Endothelial cell (in vitro differentiated cells): ENCODE results near the gene IL36G. TPM values are rescaled to one million over a fixed set of nuclear protein-coding genes. Genes with fewer than 3 reads are reported as not detected.

Source experiments
- DNase-seq: peaks from one replicate; pipeline ENCODE4 v3.0.0; 2021; ENCODE audit warnings: low spot score
- H3K27ac Mint-ChIP-seq: one replicate; pipeline ENCODE4 v1.8.0; 2021; ENCODE audit warnings: mixed read lengths, inconsistent platforms; ENCODE audit not compliant: unreplicated experiment
- H3K27me3 Mint-ChIP-seq: one replicate; pipeline ENCODE4 v1.8.0; 2021; ENCODE audit warnings: mild to moderate bottlenecking, moderate library complexity, mixed read lengths, inconsistent platforms; ENCODE audit not compliant: unreplicated experiment
- H3K36me3 Mint-ChIP-seq: one replicate; pipeline ENCODE4 v1.8.0; 2021; ENCODE audit warnings: mild to moderate bottlenecking, low read depth, mixed read lengths, inconsistent platforms; ENCODE audit not compliant: unreplicated experiment
- H3K4me1 Mint-ChIP-seq: one replicate; pipeline ENCODE4 v1.8.0; 2021; ENCODE audit warnings: mild to moderate bottlenecking, mixed read lengths, inconsistent platforms; ENCODE audit not compliant: unreplicated experiment
- H3K4me3 Mint-ChIP-seq: one replicate; pipeline ENCODE4 v1.8.0; 2021; ENCODE audit warnings: mild to moderate bottlenecking, mixed read lengths, inconsistent platforms; ENCODE audit not compliant: unreplicated experiment
- H3K9me3 Mint-ChIP-seq: one replicate; pipeline ENCODE4 v1.8.0; 2021; ENCODE audit warnings: mixed read lengths, inconsistent platforms; ENCODE audit not compliant: unreplicated experiment
- total RNA-seq: library from RNA; stranded (reverse); fragmentation: NEBNext Ultra II Directional; extraction: Animal tissue kit (Norgen Biotek cat#: 25700); gene quantifications from one replicate; pipeline ENCODE4 v1.2.1, GENCODE V29; 2021; ENCODE audit not compliant: unreplicated experiment
- TF ChIP-seq, protein P1 (sequence below): fragments of 200-600 bp; sonication (generic); IDR thresholded peaks from one replicate; pipeline ENCODE4 v1.5.0; 2021; ENCODE audit warnings: antibody characterized with exemption; ENCODE audit not compliant: unreplicated experiment

Gene IL36G
- total RNA-seq, 1 donor from 2014 or later = not detected

DNA sequence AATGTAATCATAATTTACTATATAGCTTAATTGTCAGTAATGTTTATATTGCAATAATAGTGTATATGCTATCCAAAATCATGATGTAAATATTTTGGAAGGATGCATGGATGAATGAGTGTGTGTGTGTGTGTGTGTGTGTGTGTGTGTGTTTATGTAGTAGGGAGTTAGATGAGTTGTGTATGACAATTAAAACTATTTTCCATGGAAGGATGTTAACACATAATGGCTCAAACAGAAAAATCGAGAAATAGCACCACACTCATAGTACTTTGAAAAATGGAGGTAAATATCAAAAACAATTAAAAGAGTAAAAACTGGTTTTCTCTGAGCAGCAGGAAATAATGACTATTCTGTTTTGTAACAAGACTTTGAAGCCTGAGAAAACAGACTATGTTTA, 19.3 kb downstream of the IL36G start:
- H3K27me3 Mint-ChIP-seq = peaks cover 8% of the 10 kb centered on the region
- peaks cover 4% of the 10 kb centered on the region for H3K9me3 Mint-ChIP-seq
- H3K36me3 Mint-ChIP-seq = peaks cover 9% of the 10 kb centered on the region
- no peak overlapping the region for H3K27ac Mint-ChIP-seq
- no peaks in the 10 kb centered on the region for H3K4me1 Mint-ChIP-seq
- TF ChIP-seq, protein P1, sequence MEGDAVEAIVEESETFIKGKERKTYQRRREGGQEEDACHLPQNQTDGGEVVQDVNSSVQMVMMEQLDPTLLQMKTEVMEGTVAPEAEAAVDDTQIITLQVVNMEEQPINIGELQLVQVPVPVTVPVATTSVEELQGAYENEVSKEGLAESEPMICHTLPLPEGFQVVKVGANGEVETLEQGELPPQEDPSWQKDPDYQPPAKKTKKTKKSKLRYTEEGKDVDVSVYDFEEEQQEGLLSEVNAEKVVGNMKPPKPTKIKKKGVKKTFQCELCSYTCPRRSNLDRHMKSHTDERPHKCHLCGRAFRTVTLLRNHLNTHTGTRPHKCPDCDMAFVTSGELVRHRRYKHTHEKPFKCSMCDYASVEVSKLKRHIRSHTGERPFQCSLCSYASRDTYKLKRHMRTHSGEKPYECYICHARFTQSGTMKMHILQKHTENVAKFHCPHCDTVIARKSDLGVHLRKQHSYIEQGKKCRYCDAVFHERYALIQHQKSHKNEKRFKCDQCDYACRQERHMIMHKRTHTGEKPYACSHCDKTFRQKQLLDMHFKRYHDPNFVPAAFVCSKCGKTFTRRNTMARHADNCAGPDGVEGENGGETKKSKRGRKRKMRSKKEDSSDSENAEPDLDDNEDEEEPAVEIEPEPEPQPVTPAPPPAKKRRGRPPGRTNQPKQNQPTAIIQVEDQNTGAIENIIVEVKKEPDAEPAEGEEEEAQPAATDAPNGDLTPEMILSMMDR = no peak
- no peak overlapping the region for H3K4me3 Mint-ChIP-seq
- no peak for DNase-seq

DNA sequence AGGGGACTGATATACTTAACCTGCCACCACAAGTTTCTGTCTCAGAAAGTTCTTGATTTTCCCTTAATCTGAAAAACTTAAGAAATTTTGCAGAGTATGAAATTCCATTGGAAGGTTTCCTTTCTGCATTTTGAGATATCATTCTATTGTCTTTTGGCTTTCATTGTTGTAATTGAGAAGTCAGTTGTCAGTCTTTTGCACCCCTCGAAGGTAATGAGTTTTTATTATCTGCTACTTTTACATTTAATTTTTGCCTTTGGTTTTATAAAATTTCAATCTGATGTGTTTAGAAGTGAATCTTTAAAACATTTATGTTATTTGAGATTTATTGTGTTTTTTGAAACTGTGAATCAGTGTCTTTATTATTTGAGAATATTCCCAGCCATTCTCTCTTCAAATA, 22.6 kb downstream of the IL36G start:
- no peak for DNase-seq
- H3K4me3 Mint-ChIP-seq = no peak overlapping the region
- H3K36me3 Mint-ChIP-seq = peaks cover 9% of the 10 kb centered on the region
- TF ChIP-seq, protein P1 = no peak
- peaks cover 4% of the 10 kb centered on the region for H3K9me3 Mint-ChIP-seq
- no peak overlapping the region for H3K27ac Mint-ChIP-seq
- peaks cover 8% of the 10 kb centered on the region for H3K27me3 Mint-ChIP-seq
- H3K4me1 Mint-ChIP-seq = no peaks in the 10 kb centered on the region

DNA sequence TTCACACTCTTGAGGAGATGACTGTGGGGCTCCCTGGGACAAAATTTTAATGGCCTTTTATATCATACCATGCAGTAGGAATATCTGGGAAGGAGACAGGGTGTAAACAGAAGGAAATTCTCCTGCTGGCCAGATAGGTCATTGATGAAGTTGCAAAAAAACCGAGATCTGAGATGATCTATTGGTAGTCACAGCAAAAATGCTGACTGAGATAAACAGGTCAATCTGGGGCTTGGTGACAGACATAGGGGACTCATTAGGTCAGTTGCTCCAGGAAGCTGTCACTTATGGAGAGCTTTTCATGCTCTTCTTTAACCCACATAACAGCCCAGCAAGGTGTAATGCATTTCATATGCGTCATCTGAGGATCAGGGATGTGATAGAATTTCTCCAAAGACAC, 24.9 kb downstream of the IL36G start:
- Mint-ChIP-seq H3K4me3 (no peak overlapping the region), H3K36me3 (peaks cover 9% of the 10 kb centered on the region), H3K4me1 (no peaks in the 10 kb centered on the region), H3K27ac (no peak overlapping the region), H3K27me3 (peaks cover 4% of the 10 kb centered on the region), H3K9me3 (peaks cover 4% of the 10 kb centered on the region)
- no peak for DNase-seq
- TF ChIP-seq, protein P1 = no peak

DNA sequence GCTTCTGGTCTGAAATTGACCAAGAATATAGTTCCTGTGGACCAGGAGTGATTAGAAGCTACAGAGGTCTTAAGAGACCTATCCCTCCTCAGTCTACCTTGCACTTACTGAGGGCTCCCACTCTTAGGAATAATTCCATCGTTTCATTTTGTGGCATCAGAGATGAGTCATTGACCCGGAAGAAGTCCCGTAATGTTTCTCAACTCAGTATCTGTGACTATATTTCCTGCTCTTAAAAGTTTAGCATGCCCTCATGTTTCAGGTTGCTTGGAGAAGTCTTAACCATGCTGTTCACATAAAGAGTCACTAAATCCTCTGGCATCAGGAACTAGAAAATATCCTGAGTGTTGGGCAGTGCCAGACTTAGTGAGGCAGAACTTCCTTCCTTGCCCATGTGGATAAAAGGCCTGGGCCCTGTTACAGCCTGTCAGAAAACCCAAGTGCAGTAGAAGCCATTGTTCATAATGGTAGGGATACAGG, 27.3 kb downstream of the IL36G start, which contains the start of gene IL36A:
Gene IL36A, plus strand, starts transcription at position 430 of the 480 bp plus-strand sequence. CDS start 413 bp downstream, outside the sequence.
- TF ChIP-seq, protein P1 = no peak
- Mint-ChIP-seq H3K36me3 (no peaks in the 10 kb centered on the region), H3K4me3 (no peak within 1 kb of the TSS), H3K27me3 (peaks cover 4% of the 10 kb centered on the region), H3K9me3 (peaks cover 3% of the 10 kb centered on the region), H3K27ac (no peak within 1 kb of the TSS), H3K4me1 (peaks cover 2% of the 10 kb centered on the region)
- no peak for DNase-seq

DNA sequence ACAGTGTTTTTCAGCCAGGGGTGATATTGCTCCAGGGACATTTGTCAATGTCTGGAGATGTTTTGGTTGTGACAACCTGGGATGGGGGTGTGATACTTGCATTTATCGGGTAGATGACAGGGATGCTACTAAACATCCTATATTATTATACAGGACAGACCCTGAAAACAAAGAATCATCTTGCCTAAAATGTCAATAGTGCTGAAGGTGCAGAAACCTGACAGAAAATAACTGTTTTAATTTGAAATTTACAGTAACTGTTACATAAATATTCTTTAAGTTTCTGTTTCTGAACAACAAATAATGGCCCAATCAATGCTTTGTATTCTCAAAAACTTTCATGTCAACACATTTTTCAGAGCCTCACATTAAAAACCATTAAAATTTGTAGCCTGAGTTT, 29.4 kb downstream of the IL36G start:
- Mint-ChIP-seq H3K27me3 (peaks cover 1% of the 10 kb centered on the region), H3K27ac (no peak overlapping the region), H3K4me1 (peaks cover 2% of the 10 kb centered on the region), H3K4me3 (no peak overlapping the region), H3K36me3 (no peaks in the 10 kb centered on the region), H3K9me3 (no peaks in the 10 kb centered on the region)
- TF ChIP-seq, protein P1 = no peak
- no peak for DNase-seq
